CD14-positive monocyte (primary cell): ENCODE measurements around the gene SLC39A6. TPM values are rescaled to one million over a fixed set of nuclear protein-coding genes. Genes with fewer than 3 reads are reported as not detected.

ENCODE experiments used
- DNase-seq, 3 donors: peaks; one replicate each; pipeline ENCODE4 v3.0.0-alpha.2; 2011 to 2022
- H2AFZ ChIP-seq: 2 replicates; pipeline ENCODE4 v1.6.0; 2012; ENCODE audit warnings: mild to moderate bottlenecking, low read depth, low read length, inconsistent platforms; ENCODE audit not compliant: insufficient read depth, poor library complexity, severe bottlenecking
- H3K27ac ChIP-seq, 2 donors: 1 replicate in 1 of 2; 2 replicates in 1 of 2; pipeline ENCODE4 v1.5.1; 2012 to 2013; ENCODE audit warnings: low read length in 2 of 2, control low read depth in 1 of 2, inconsistent platforms in 1 of 2, low read depth in 1 of 2, mild to moderate bottlenecking in 1 of 2
- H3K27me3 ChIP-seq, 2 donors: one replicate each; pipeline versions ENCODE4 v1.6.0 to v1.6.1; 2011 to 2013; ENCODE audit warnings: low read length in 2 of 2; ENCODE audit not compliant: control insufficient read depth in 2 of 2, insufficient read depth in 2 of 2
- H3K36me3 ChIP-seq, 2 donors: replicated peaks in 1 of 2; 1 replicate in 1 of 2; 2 replicates in 1 of 2; pipeline versions ENCODE4 v1.5.1 to v1.6.1; 2012 to 2013; ENCODE audit warnings: low read length in 2 of 2, control low read depth in 1 of 2, inconsistent platforms in 1 of 2, mild to moderate bottlenecking in 1 of 2; ENCODE audit not compliant: insufficient read depth in 2 of 2, control insufficient read depth in 1 of 2
- H3K4me1 ChIP-seq, 2 donors: 1 replicate in 1 of 2; 2 replicates in 1 of 2; pipeline versions ENCODE4 v1.5.1 to v1.6.1; 2012 to 2013; ENCODE audit warnings: low read length in 2 of 2, control low read depth in 1 of 2, inconsistent platforms in 1 of 2, mild to moderate bottlenecking in 1 of 2, moderate library complexity in 1 of 2; ENCODE audit not compliant: insufficient read depth in 2 of 2, control insufficient read depth in 1 of 2
- H3K4me2 ChIP-seq: replicated peaks from 2 replicates; pipeline ENCODE3; 2012; ENCODE audit warnings: low read length, moderate library complexity, mild to moderate bottlenecking; ENCODE audit not compliant: poor library complexity, severe bottlenecking; ENCODE audit errors: extremely low read depth
- H3K4me3 ChIP-seq, 3 experiments: fragments of 200-600 bp in 1 of 3; sonication (generic) in 1 of 3; replicated peaks in 1 of 3; 1 replicate in 2 of 3; 2 replicates in 1 of 3; pipeline ENCODE4 v1.5.1; 2011 to 2013; ENCODE audit warnings: low read length in 3 of 3, mild to moderate bottlenecking in 3 of 3, control low read depth in 2 of 3, low read depth in 2 of 3, inconsistent platforms in 1 of 3, moderate library complexity in 1 of 3
- H3K79me2 ChIP-seq: 2 replicates; pipeline ENCODE4 v1.6.0; 2012; ENCODE audit warnings: mild to moderate bottlenecking, control low read depth, inconsistent platforms, low read length, moderate library complexity; ENCODE audit not compliant: insufficient read depth
- H3K9ac ChIP-seq: 2 replicates; pipeline ENCODE4 v1.6.0; 2017; ENCODE audit warnings: low read length, mild to moderate bottlenecking; ENCODE audit not compliant: insufficient read depth, poor library complexity, severe bottlenecking
- H3K9me3 ChIP-seq, 2 donors: replicated peaks in 1 of 2; 1 replicate in 1 of 2; 2 replicates in 1 of 2; pipeline versions ENCODE4 v1.5.1 to v1.6.1; 2012 to 2013; ENCODE audit warnings: low read length in 2 of 2, control low read depth in 1 of 2; ENCODE audit not compliant: control insufficient read depth in 1 of 2, insufficient read depth in 1 of 2
- H4K20me1 ChIP-seq: 2 replicates; pipeline ENCODE4 v1.6.0; 2012; ENCODE audit warnings: mild to moderate bottlenecking, low read length, control low read depth, moderate library complexity; ENCODE audit not compliant: insufficient read depth
- H3K27ac Mint-ChIP-seq, 7 donors: one replicate each; pipeline ENCODE4 v1.8.0; 2020; ENCODE audit warnings: mild to moderate bottlenecking in 7 of 7, mixed read lengths in 7 of 7, moderate library complexity in 6 of 7, inconsistent platforms in 2 of 7
- H3K27me3 Mint-ChIP-seq, 3 donors: one replicate each; pipeline ENCODE4 v1.8.0; 2021 to 2022; ENCODE audit warnings: low read depth in 3 of 3, mild to moderate bottlenecking in 3 of 3, mixed read lengths in 3 of 3, moderate library complexity in 3 of 3, inconsistent platforms in 1 of 3
- H3K36me3 Mint-ChIP-seq, 2 donors: one replicate each; pipeline ENCODE4 v1.8.0; 2020; ENCODE audit warnings: mixed read lengths in 2 of 2, inconsistent platforms in 1 of 2, mild to moderate bottlenecking in 1 of 2
- H3K4me1 Mint-ChIP-seq: one replicate; pipeline ENCODE4 v1.8.0; 2020; ENCODE audit warnings: mild to moderate bottlenecking, mixed read lengths
- H3K4me3 Mint-ChIP-seq, 2 donors: one replicate each; pipeline ENCODE4 v1.8.0; 2020; ENCODE audit warnings: mild to moderate bottlenecking in 2 of 2, mixed read lengths in 2 of 2, moderate library complexity in 1 of 2
- H3K9me3 Mint-ChIP-seq, 7 donors: one replicate each; pipeline ENCODE4 v1.8.0; 2020 to 2022; ENCODE audit warnings: mixed read lengths in 7 of 7, mild to moderate bottlenecking in 6 of 7, moderate library complexity in 6 of 7, inconsistent platforms in 2 of 7
- CTCF ChIP-seq: fragments of 200-600 bp; IDR thresholded peaks from one replicate; pipeline ENCODE4 v1.8.0; 2022; ENCODE audit warnings: antibody characterized with exemption, mild to moderate bottlenecking
- WGBS: methylation state at CpG from one replicate; pipeline ENCODE4 v1.1.5; 2013; ENCODE audit warnings: missing lambda C conversion rate; ENCODE audit not compliant: insufficient coverage; 5-methylcytosine and 5-hydroxymethylcytosine counted together
- intact Hi-C, 2 donors: fragments of 100-400 bp; cut with micrococcal nuclease; formaldehyde crosslinking; loops; one replicate each; pipeline versions ENCODE4 v1.15.0 to v1.15.1; 2023
- polyA plus RNA-seq, 3 donors: library from polyadenylated mRNA; depleted of rRNA in 1 of 3; unstranded in 2 of 3; stranded (reverse) in 1 of 3; fragments of 300-500 nt in 2 of 3; fragments of >200 nt in 1 of 3; fragmentation: Illumina TruSeq in 2 of 3; gene quantifications; 1 replicate in 2 of 3; 2 replicates in 1 of 3; pipeline ENCODE4 v1.2.3, GENCODE V29; 2012 to 2021

Gene SLC39A6
- polyA plus RNA-seq, 3 donors = 13.2 to 20.1 (median 16.8) TPM

- peaks cover under 1 to 9% (median 4%) of the 10 kb centered on the region in 7 donors for H3K9me3 Mint-ChIP-seq
- Histone ChIP-seq H3K27ac (no peak overlapping the region), H3K4me1 (no peaks in the 10 kb centered on the region), H4K20me1 (no peaks in the 10 kb centered on the region), H2AFZ (no peak overlapping the region), H3K9ac (no peak overlapping the region), H3K27me3 (no peaks in the 10 kb centered on the region), H3K79me2 (no peaks in the 10 kb centered on the region), H3K4me3 (no peak overlapping the region), H3K4me2 (no peak overlapping the region), H3K36me3 (peaks cover 14 to 30% of the 10 kb centered on the region in 2 donors), H3K9me3 (no peaks in the 10 kb centered on the region)
- DNase-seq = no peak
- H3K27ac Mint-ChIP-seq = no peak overlapping the region
- peaks cover 7% of the 10 kb centered on the region for H3K4me1 Mint-ChIP-seq
- intact Hi-C loops = no loop called here
- peaks cover 0 to 4% (median 0%) of the 10 kb centered on the region in 3 donors for H3K27me3 Mint-ChIP-seq
- no peak overlapping the region for H3K4me3 Mint-ChIP-seq
- no peak for TF ChIP-seq CTCF
- H3K36me3 Mint-ChIP-seq = peaks cover 28 to 33% of the 10 kb centered on the region in 2 donors
Measured at GRCh38 chr18:36107477-36107876, 21.7 kb downstream of the SLC39A6 start.

GRCh38 chr18:36104749-36105148, 24.4 kb downstream of the SLC39A6 start:
- no peaks in the 10 kb centered on the region for H4K20me1 ChIP-seq
- no peak for TF ChIP-seq CTCF
- H3K4me3 ChIP-seq = no peak overlapping the region
- no peak overlapping the region for H3K4me3 Mint-ChIP-seq
- no peak overlapping the region for H3K27ac Mint-ChIP-seq
- DNase-seq = no peak
- H3K9me3 ChIP-seq = peaks cover 4 to 11% of the 10 kb centered on the region in 2 donors
- H2AFZ ChIP-seq = no peak overlapping the region
- no peaks in the 10 kb centered on the region for H3K79me2 ChIP-seq
- no peaks in the 10 kb centered on the region for H3K4me1 ChIP-seq
- peaks cover 0 to 6% (median 1%) of the 10 kb centered on the region in 3 donors for H3K27me3 Mint-ChIP-seq
- H3K36me3 ChIP-seq = peaks cover 2 to 6% of the 10 kb centered on the region in 2 donors
- no peak overlapping the region for H3K4me2 ChIP-seq
- H3K9ac ChIP-seq = no peak overlapping the region
- 92% methylated on average over 2 of the region's 2 CpGs for WGBS
- intact Hi-C loops = loop anchor here in 1 of 2 donors (5.0 kb wide), 1 partner anchor 178 kb away; no protein-coding TSS in a partner anchor
- H3K4me1 Mint-ChIP-seq = peaks cover 7% of the 10 kb centered on the region
- no peaks in the 10 kb centered on the region for H3K27me3 ChIP-seq
- peaks cover 10 to 12% of the 10 kb centered on the region in 2 donors for H3K36me3 Mint-ChIP-seq
- peaks cover 5 to 23% (median 16%) of the 10 kb centered on the region in 7 donors for H3K9me3 Mint-ChIP-seq
- H3K27ac ChIP-seq = no peak overlapping the region
